GM19468 (cell line): Measurements from ENCODE around the gene GASK1B.

ENCODE experiments used
- ATAC-seq: cut with Tn5 transposase; IDR thresholded peaks from one replicate; pipeline ENCODE4 v1.9.1; 2021; ENCODE audit warnings: mild to moderate bottlenecking, moderate library complexity, moderate number of reproducible peaks; ENCODE audit not compliant: unreplicated experiment; ENCODE audit errors: extremely low read depth

GASK1B gene

DNA sequence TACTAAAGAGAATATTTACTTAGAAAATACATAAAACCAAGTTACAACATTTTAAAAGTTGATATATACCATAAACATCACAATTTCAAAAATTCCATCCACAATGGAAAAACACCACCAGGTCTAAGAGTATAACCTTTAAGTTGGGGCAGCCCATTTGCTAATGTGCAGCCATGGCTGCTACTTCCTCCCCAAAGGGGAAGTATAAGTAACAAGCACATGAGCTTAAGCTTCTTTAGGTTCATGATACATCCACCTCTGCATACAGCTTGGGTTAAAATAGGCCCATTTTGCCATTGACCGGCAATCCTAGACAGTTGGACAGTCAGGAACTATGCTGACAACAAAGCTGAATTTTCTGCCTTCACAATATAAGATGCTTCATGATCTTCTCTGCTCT is 16.6 kb upstream of the GASK1B start:
- ATAC-seq: no peak

- no peak for ATAC-seq
Observed at GRCh38 chr4:158186815-158187214, 14.0 kb upstream of the GASK1B start.

DNA sequence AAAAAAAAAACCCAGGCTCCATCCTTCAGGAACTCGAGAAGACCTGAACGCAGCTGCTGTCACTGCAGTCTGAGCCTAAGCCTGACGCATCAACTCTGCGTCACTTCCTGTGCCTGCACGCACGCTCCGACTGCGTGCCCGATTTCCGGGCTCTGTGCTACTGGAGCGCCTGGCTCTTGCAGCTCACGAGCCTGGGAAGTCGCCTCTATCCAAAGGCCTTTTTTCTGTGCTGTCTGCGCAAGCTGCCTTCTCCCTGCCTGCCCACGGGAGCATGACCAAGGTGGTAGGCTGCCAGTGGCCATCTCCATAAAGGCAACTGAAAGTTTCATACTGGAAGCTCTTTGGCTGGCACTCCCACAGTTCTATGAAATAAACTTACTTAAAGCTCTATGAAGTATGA is 9.9 kb upstream of the GASK1B start:
- ATAC-seq: no peak

DNA sequence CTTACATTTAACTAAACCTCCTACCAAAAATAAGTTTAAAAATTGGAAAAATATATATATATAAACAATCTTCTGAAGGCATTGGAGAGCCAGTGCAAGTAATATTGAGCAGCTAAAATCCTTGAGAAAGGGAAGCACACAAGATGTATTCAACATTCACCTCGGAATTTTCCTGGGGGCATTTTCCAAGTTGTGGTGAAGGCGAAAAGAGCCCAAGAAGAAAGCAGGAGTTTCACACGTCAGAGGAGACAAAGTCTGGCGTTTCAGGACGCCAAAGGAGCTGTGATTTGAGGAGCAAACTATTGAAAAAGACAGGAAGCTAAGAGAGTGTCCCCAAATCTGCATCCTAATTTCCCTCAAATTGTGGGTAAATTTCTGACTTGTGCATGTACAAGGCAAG is 9.1 kb upstream of the GASK1B start:
- ATAC-seq: no peak

- no peak for ATAC-seq
Observed at GRCh38 chr4:158179465-158179864, 6.6 kb upstream of the GASK1B start.

DNA sequence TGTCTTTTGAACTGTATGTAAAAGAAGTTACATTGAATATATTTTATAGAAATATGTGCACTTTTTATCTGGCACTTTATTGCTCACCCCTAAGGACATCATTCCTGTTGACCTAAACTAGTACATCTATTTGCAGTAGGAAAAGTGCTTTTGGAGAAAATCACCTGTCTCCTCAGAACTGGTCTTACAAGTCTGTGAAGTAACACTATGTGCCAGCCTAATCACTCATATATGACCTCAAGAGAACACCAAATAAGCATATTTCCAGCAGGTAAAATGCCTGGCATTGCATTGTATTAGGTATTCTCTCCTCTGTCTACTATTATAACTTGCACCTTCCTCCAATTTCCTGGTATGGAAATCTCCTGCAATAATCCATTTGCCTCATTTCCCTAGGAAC is 4.0 kb upstream of the GASK1B start:
- ATAC-seq: no peak

GRCh38 chr4:158176108-158176507 is 3.3 kb upstream of the GASK1B start:
- no peak for ATAC-seq

GRCh38 chr4:158170691-158171561 is 1.9 kb downstream of the GASK1B start:
- no peak for ATAC-seq

- no peak for ATAC-seq
Observed at GRCh38 chr4:158169931-158170690, 2.7 kb downstream of the GASK1B start.

DNA sequence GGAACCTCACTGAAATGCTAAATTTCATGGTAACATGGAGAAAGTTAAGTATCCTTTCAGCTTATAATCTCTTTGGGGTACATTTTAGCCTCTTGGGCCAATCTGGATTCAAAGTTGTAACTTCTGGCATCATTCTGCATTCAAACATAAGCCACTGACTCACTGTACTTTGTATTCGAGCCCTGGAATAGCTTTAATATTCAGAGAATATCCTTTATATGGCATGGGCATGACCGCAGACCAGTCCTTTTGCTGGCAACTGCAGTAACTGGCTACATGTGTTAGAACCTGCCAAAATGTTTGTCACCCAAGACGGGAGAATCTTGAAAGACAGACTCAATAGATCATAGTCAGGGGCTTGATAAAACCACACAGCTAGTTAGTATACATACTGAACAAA is 3.3 kb downstream of the GASK1B start:
- no peak for ATAC-seq

DNA sequence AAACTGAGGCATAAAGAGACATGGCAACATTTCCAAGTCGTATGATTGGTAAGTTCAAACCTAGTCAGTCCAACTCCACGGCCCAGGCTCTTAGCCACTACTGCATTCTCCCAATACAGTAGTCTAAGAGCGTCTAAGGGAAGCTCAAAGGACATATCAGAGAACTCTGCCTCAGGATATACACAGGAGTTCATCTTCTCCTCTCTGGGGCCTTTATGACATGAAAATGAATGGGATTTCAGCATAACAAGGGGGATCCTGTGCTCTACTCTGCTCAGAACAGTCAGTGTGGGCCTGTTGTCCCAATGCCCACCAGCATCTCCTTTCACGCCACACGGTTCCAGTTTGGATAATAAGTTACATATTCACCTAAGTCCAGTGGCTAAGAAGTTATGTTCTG is 4.2 kb downstream of the GASK1B start:
- ATAC-seq: no peak

DNA sequence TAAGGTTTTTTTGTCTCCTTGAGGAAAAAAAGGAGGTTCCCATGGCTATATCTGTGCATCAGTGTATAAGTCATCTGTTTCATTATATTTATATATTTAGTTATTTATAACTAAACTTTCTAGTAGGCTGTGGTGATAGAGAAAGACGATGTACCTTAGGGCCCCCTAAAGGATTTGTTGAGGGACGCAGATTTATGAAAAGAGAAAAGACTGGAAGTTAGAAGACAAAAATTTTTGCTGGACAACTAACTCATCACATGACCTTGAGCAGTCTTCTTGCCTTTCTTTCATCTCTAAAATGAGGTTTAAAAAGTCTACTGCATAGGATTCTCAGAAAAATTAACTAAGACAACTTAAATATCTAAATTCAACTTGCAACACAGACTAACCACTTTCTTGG is 6.1 kb downstream of the GASK1B start:
- ATAC-seq: no peak

DNA sequence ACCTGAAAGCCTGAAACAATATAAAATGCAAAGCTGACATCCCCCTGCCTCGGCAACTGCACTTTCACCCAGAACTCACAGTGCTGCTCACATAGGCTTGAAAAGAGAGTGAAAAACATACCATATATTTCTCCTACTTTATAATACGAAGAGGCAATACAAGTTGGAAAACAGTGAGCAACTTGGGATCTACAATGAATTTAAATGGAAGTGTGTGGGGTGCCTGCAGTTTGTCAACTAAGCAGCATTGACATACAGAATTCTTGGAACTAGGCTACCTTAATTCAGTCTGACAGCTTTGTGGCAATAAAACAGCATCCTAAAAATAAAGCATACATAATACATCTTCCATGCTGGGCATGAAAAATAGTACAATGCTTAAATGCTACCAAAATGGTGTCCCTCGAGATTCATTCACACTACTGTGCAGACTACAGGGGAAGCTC is 8.0 kb downstream of the GASK1B start:
- ATAC-seq: no peak

GRCh38 chr4:158163941-158164767 is 8.7 kb downstream of the GASK1B start:
- ATAC-seq: no peak

DNA sequence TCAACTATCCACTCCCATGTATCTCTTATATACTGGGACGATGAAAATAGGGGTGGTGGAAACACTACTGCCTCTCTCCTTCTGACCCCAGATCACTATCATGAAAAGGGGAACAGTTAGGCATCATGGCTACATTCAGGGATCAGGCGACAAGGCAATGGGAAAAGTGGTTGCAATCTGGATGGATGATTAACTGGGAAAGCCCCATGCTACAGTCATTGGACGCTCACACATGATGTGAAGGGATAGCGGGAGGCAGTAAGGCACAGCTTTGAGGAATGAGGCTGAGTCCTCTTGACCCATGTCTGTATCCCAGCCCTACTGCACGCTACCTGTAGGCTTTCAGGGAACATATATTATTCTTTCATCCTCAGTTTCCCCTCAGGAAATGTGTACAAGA is 10.2 kb downstream of the GASK1B start:
- no peak for ATAC-seq

GRCh38 chr4:158161551-158162354 is 11.1 kb downstream of the GASK1B start:
- no peak for ATAC-seq

- no peak for ATAC-seq
Observed at GRCh38 chr4:158159718-158160094, 13.1 kb downstream of the GASK1B start.

- no peak for ATAC-seq
Observed at GRCh38 chr4:158159054-158159717, 13.6 kb downstream of the GASK1B start.

- ATAC-seq: no peak
Observed at GRCh38 chr4:158157412-158157811, 15.4 kb downstream of the GASK1B start.
